TTC549 (cell line): ENCODE results near the gene TTC12.

Experiments
- FAIRE-seq: peaks from 2 replicates; lab custom pipeline; 2012; peaks lifted over from hg19 to GRCh38; lab: Jason Lieb, UNC

Gene TTC12

DNA sequence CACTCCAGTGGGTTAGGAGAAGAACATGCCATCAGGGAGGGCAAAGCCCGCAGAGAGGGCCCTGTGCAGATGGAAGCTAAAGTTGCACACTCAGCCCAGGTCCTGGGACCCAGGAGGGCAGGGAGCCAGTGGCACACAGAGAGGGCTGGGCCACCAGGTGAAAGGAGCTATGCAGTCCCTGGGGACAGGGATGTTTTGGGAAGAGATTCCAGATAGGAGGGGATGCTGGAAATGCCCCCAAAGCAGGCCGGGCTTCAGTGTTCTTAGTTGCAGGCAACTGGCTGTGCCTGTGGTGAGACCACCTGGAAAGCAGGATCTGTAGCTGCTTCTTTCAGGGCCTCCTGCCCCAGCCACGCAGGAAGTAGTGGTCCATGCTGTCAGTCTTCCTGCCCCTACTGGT lies 92.8 kb downstream of the TTC12 start:
- no peak for FAIRE-seq

DNA sequence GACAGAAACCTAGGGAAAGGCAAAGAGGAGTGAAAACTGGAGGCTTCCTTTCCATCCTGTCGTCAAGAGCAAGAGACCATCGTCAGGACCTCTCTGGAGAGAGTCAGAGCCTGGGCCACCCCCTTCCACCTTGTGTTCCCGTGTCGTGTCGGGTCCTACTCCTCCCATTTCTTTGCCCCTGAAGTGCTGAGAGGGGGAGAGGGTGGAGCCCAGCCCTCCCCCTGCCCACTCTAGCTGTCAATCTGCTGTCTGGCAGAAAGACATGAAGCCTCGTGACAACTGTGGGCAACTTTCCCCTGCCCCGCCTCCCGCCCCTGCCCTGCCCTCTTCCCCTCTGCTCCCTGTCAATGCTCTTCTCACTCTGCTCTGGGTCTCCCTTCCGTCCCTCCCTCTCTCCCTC lies 93.8 kb downstream of the TTC12 start:
- no peak for FAIRE-seq

DNA sequence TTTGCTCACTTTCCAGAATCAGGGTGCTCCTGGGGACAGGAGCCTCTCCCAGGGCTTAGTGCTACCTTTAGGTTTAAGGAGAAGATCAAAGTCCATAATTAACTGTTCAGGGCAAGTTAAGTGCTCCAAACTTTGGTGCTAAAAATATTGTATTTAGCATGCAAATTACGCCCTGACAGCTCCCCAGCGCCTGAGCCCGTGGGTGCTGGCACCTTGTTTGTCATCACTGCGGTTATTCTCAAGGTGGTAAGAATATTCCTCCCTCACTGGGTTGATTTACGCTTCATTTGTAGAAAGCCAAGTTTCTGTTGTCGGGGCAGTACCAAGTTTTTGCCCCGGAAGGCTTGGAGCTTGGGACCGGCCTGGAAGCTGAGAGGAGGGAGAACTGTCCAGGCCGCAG lies 94.5 kb downstream of the TTC12 start:
- no peak for FAIRE-seq

DNA sequence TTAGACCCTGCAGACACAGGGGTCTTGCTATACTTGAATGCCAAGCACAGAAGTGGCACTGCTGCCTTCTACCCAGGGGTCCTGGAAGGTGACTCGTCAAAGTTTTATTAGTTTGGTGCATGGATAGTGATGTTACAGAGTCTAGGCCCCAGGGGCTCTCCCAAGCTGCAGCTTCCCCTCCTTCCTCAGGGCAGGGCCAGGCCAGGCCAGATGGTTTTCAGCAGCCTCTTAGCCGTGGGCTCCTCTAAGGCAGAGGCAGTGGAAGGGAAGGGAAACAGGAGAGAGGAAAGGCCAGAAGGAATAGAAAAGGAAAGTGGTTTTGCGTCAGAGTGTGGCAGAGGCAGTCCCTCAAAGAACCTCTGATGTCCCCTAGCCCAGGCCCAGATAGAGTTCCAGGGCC lies 95.1 kb downstream of the TTC12 start:
- no peak for FAIRE-seq

- no peak for FAIRE-seq
These were observed 96.2 kb downstream of the TTC12 start for GRCh38 chr11:113410414-113411135.

DNA sequence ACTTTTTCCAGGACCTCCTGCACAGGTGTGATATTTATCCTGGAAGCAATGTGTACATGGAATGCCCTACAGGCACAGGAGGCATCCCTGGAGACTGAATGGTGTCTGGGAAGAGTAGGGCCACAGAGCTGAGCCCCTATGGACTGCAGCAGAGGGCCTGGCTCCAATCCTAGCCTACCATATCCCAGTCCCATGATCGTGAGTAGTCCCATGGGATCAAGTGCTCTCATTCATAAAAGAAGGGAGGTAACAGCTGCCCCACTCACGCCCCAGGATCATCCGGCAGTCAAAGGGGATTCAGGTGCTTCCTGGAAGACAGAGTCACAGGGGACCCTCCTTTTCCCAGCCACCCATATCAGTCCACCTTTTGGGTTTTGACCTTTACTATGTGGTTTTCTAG lies 97.2 kb downstream of the TTC12 start:
- no peak for FAIRE-seq

GRCh38 chr11:113412675-113413074 lies 98.3 kb downstream of the TTC12 start:
- no peak for FAIRE-seq

GRCh38 chr11:113415343-113415742 lies 101.0 kb downstream of the TTC12 start:
- no peak for FAIRE-seq
